Myocyte (in vitro differentiated cells): ENCODE measurements around the gene DERL3. TPM values are rescaled to one million over a fixed set of nuclear protein-coding genes. Genes with fewer than 3 reads are reported as not detected.

Experiments
- total RNA-seq: library from RNA; depleted of rRNA; stranded (reverse); fragments of >200 nt; gene quantifications from 2 replicates; pipeline ENCODE4 v1.2.3, GENCODE V29; 2014

Gene DERL3
- total RNA-seq, 1 donor from 2014 or later = 4.6 TPM

Other genes with a start within 250 kb of the DERL3 start
- 0.21 and 0.26 TPM in 2 replicates for gene DRICH1, start 206.7 kb downstream of the DERL3 start, total RNA-seq
- 0.40 and 2.3 TPM in 2 replicates for gene RGL4, start 148.0 kb downstream of the DERL3 start, total RNA-seq
- 3.0 and 3.2 TPM in 2 replicates for gene ZNF70, start 87.9 kb downstream of the DERL3 start, total RNA-seq
- 0.51 TPM in 1 of 2 replicates, not detected in the other for gene VPREB3, start 84.6 kb downstream of the DERL3 start, total RNA-seq
- gene C22orf15, start 76.0 kb downstream of the DERL3 start, total RNA-seq = 1.2 TPM in 1 of 2 replicates, not detected in the other
- 2.7 and 19.8 TPM in 2 replicates for gene CHCHD10, start 71.0 kb downstream of the DERL3 start, total RNA-seq
- 51.5 and 67.7 TPM in 2 replicates for gene MMP11, start 66.2 kb downstream of the DERL3 start, total RNA-seq
- 58.8 and 62.9 TPM in 2 replicates for gene SMARCB1, start 52.0 kb downstream of the DERL3 start, total RNA-seq
- 13.2 and 18.9 TPM in 2 replicates for gene SLC2A11, start 18.9 kb upstream of the DERL3 start, total RNA-seq
- 374 and 603 TPM in 2 replicates for gene MIF, start 55.4 kb upstream of the DERL3 start, total RNA-seq
- gene GSTT2B, start 122.2 kb upstream of the DERL3 start, total RNA-seq = 3.3 and 4.9 TPM in 2 replicates
- gene DDTL, start 127.9 kb upstream of the DERL3 start, total RNA-seq = not detected in 2 replicates
- gene DDT, start 135.4 kb upstream of the DERL3 start, total RNA-seq = 99.2 and 112 TPM in 2 replicates
- 1.7 TPM in 1 of 2 replicates, not detected in the other for gene GSTT2, start 141.1 kb upstream of the DERL3 start, total RNA-seq
- not detected in 2 replicates for gene GSTT4, start 166.4 kb upstream of the DERL3 start, total RNA-seq
- gene CABIN1, start 172.3 kb upstream of the DERL3 start, total RNA-seq = 25.7 and 28.0 TPM in 2 replicates